ENCODE data around the gene PNMA8A. TPM values are rescaled to one million over a fixed set of nuclear protein-coding genes. Genes with fewer than 3 reads are reported as not detected.

PNMA8A gene
- total RNA-seq, 1 experiment from 2014 or later, result not detected

- RAD21 ChIA-PET (ENCODE audit: low non-redundant PET in 1 of 2, low total read pairs in 2 of 2, uncharacterized antibody in 2 of 2, unreplicated experiment in 2 of 2), result interaction anchor here in 1 of 2 experiments (0.6 kb wide), 1 partner anchor 87 kb away, joined by 5 read pairs; no protein-coding TSS in a partner anchor
- intact Hi-C loops (cut with micrococcal nuclease), result loop anchor here (10.0 kb wide), 1 partner anchor 397 kb away; no protein-coding TSS in a partner anchor
- POLR2A ChIA-PET, result no interaction called here
Observed at GRCh38 chr19:46481947-46482346, 10.6 kb upstream of the PNMA8A start.

More at GRCh38 chr19:46481947-46482346, 10.6 kb upstream of the PNMA8A start:
- Histone ChIP-seq H3K27ac (ENCODE audit: low read depth, low read length) (no peak overlapping the region), H3K4me1 (ENCODE audit: control insufficient read depth in 1 of 2, insufficient read depth in 2 of 2, low read length in 2 of 2) (no peaks in the 10 kb centered on the region), H3K27me3 (ENCODE audit: insufficient read depth, low read length) (no peaks in the 10 kb centered on the region; the same call in 1 of the 2 replicates), H4K20me1 (ENCODE audit: insufficient read depth) (no peaks in the 10 kb centered on the region), H3K4me3 (replicated peaks in 1 of 2; ENCODE audit: low read depth in 1 of 2, low read length in 2 of 2) (no peak overlapping the region), H3K9ac (ENCODE audit: low read length) (no peak overlapping the region), H3K36me3 (ENCODE audit: control insufficient read depth in 1 of 2, insufficient read depth in 2 of 2, low read length in 2 of 2) (no peaks in the 10 kb centered on the region), H2AFZ (ENCODE audit: low read depth, low read length, poor library complexity, severe bottlenecking) (no peak overlapping the region), H3K79me2 (ENCODE audit: insufficient read depth, low read length) (no peaks in the 10 kb centered on the region), H3K9me2 (ENCODE audit: insufficient read depth) (no peaks in the 10 kb centered on the region), H3K4me2 (ENCODE audit: low read length) (no peak overlapping the region), H3K9me3 (ENCODE audit: control insufficient read depth in 1 of 2, insufficient read depth in 1 of 2, low read depth in 1 of 2, low read length in 2 of 2) (no peaks in the 10 kb centered on the region)
- BruUV-seq (replicated peaks), result no TSS peak
- ATAC-seq (no peak), DNase-seq (ENCODE audit: low read depth, low spot score) (no peak)
- TF ChIP-seq RAD21 (IDR thresholded peaks at IDR 0.05; ENCODE audit: low read depth) (no peak), SIN3A (IDR thresholded peaks at IDR 0.05; ENCODE audit: low read depth) (no peak), SRF (IDR thresholded peaks at IDR 0.05; ENCODE audit: low read depth) (no peak), EGR1 (IDR thresholded peaks at IDR 0.05; ENCODE audit: low read depth) (no peak), JUND (IDR thresholded peaks at IDR 0.05) (no peak), CEBPB (IDR thresholded peaks at IDR 0.05; ENCODE audit: low read depth) (no peak), FOSL1 (IDR thresholded peaks at IDR 0.05; ENCODE audit: low read depth) (no peak), POLR2A (IDR thresholded peaks at IDR 0.05; ENCODE audit: borderline replicate concordance, extremely low read depth, insufficient read depth, insufficient read length) (no peak), ATF3 (IDR thresholded peaks at IDR 0.05) (no peak), REST (IDR thresholded peaks at IDR 0.05; ENCODE audit: low read depth) (no peak), ZFX (IDR thresholded peaks at IDR 0.05) (no peak), CTCF (IDR thresholded peaks at IDR 0.05 in 2 of 3, conservative IDR thresholded peaks at IDR 0.05 in 1 of 3; ENCODE audit: borderline replicate concordance in 1 of 3, insufficient read depth in 1 of 3, low read depth in 2 of 3, low read length in 2 of 3) (no peak), POLR2AphosphoS5 (IDR thresholded peaks at IDR 0.05; ENCODE audit: low read depth, low read length) (no peak), ZBTB33 (IDR thresholded peaks at IDR 0.05; ENCODE audit: extremely low read depth, insufficient replicate concordance, low read length) (no peak), EZH2 (IDR thresholded peaks at IDR 0.05) (no peak), MAX (IDR thresholded peaks at IDR 0.05) (no peak)
- CTCF ChIA-PET, result interaction anchor here (1.2 kb wide), 1 partner anchor 201 kb away, joined by 3 read pairs; no protein-coding TSS in a partner anchor
